H1 (cell line): Measurements from ENCODE around the gene ZNF20. TPM values are rescaled to one million over a fixed set of nuclear protein-coding genes. Genes with fewer than 3 reads are reported as not detected.

ENCODE experiments used
- CTCF ChIA-PET: fragments of 300-600 bp; sonication (Branson Sonifier 250); formaldehyde crosslinking; loops from one replicate; lab custom pipeline; 2021; ENCODE audit not compliant: partially characterized antibody; lab: Charles Lee
- POLR2A ChIA-PET: fragments of 300-600 bp; sonication (Branson Sonifier 250); formaldehyde crosslinking; loops from one replicate; lab custom pipeline; 2021; ENCODE audit warnings: inconsistent platforms; ENCODE audit not compliant: partially characterized antibody; lab: Charles Lee
- DNase-seq, 2 experiments: peaks; one replicate each; pipeline versions ENCODE4 v3.0.0 to v3.0.0-alpha.2; 2010 to 2022; ENCODE audit warnings: low spot score in 2 of 2, low read depth in 1 of 2, mixed read lengths in 1 of 2
- FAIRE-seq: peaks from 2 replicates; lab custom pipeline; 2011; peaks lifted over from hg19 to GRCh38; lab: Jason Lieb, UNC
- H2AFZ ChIP-seq: 2 replicates; pipeline ENCODE4 v1.8.1; 2012; ENCODE audit warnings: low read length, inconsistent platforms
- H2AK5ac ChIP-seq: 2 replicates; pipeline ENCODE4 v1.6.1; 2013; ENCODE audit warnings: low read depth, low read length
- H2BK120ac ChIP-seq: replicated peaks from 2 replicates; pipeline ENCODE3; 2013; ENCODE audit warnings: low read depth, low read length, inconsistent platforms
- H2BK12ac ChIP-seq: 2 replicates; pipeline ENCODE4 v1.6.1; 2013; ENCODE audit warnings: low read depth, low read length
- H2BK15ac ChIP-seq: 2 replicates; pipeline ENCODE4 v1.6.1; 2013; ENCODE audit warnings: low read length
- H2BK20ac ChIP-seq: 2 replicates; pipeline ENCODE4 v1.6.1; 2013; ENCODE audit warnings: low read length
- H2BK5ac ChIP-seq: 2 replicates; pipeline ENCODE4 v1.6.1; 2013; ENCODE audit warnings: low read depth, low read length
- H3K14ac ChIP-seq: 2 replicates; pipeline ENCODE4 v1.6.1; 2013; ENCODE audit warnings: inconsistent platforms; ENCODE audit not compliant: insufficient read length
- H3K18ac ChIP-seq: 2 replicates; pipeline ENCODE4 v1.6.1; 2013; ENCODE audit warnings: low read length; ENCODE audit errors: extremely low read depth
- H3K23ac ChIP-seq: 2 replicates; pipeline ENCODE4 v1.6.1; 2013; ENCODE audit warnings: inconsistent platforms; ENCODE audit not compliant: insufficient read length
- H3K23me2 ChIP-seq: 2 replicates; pipeline ENCODE4 v1.6.1; 2013; ENCODE audit warnings: low read depth, low read length
- H3K27ac ChIP-seq: 2 replicates; pipeline ENCODE4 v1.6.1; 2011; ENCODE audit warnings: low read depth, low read length, inconsistent platforms
- H3K27me3 ChIP-seq, 4 experiments: replicated peaks in 1 of 4; 1 replicate in 1 of 4; 2 replicates in 3 of 4; pipeline versions ENCODE4 v1.6.1 to v1.8.1; 2011 to 2013; ENCODE audit warnings: low read length in 3 of 4, mild to moderate bottlenecking in 3 of 4, inconsistent platforms in 2 of 4, mixed read lengths in 2 of 4, moderate library complexity in 1 of 4; ENCODE audit not compliant: control insufficient read depth in 3 of 4, insufficient read depth in 3 of 4; ENCODE audit errors: extremely low read depth in 1 of 4
- H3K36me3 ChIP-seq, 4 experiments: 2 replicates each; pipeline versions ENCODE4 v1.6.1 to v1.8.1; 2011 to 2013; ENCODE audit warnings: mild to moderate bottlenecking in 4 of 4, low read length in 3 of 4, moderate library complexity in 2 of 4, control low read depth in 1 of 4, inconsistent platforms in 1 of 4; ENCODE audit not compliant: insufficient read depth in 4 of 4, control insufficient read depth in 2 of 4
- H3K4ac ChIP-seq: replicated peaks from 2 replicates; pipeline ENCODE3; 2013; ENCODE audit warnings: low read length, low read depth, mixed read lengths, inconsistent platforms; ENCODE audit not compliant: insufficient read length
- H3K4me1 ChIP-seq, 4 experiments: replicated peaks in 1 of 4; 1 replicate in 1 of 4; 2 replicates in 3 of 4; pipeline versions ENCODE4 v1.6.1 to v1.8.1; 2011 to 2013; ENCODE audit warnings: low read length in 3 of 4, inconsistent platforms in 2 of 4, mixed read lengths in 1 of 4; ENCODE audit not compliant: insufficient read depth in 4 of 4, control insufficient read depth in 3 of 4
- H3K4me2 ChIP-seq, 2 experiments: 2 replicates each; pipeline versions ENCODE4 v1.6.1 to v1.8.1; 2011 to 2013; ENCODE audit warnings: low read depth in 2 of 2, low read length in 2 of 2, control low read depth in 1 of 2, inconsistent platforms in 1 of 2, mild to moderate bottlenecking in 1 of 2; ENCODE audit not compliant: insufficient read depth in 1 of 2
- H3K4me3 ChIP-seq, 4 experiments: fragments of 200-600, 300-600 bp in 1 of 4; sonication (generic), shearing (Covaris generic), sonication (Bioruptor Twin) in 1 of 4; 2 replicates each; pipeline versions ENCODE4 v1.5.1 to v1.8.1; 2011 to 2016; ENCODE audit warnings: low read length in 4 of 4, low read depth in 3 of 4, control low read depth in 2 of 4, inconsistent platforms in 2 of 4, mild to moderate bottlenecking in 2 of 4, mixed read lengths in 1 of 4, moderate library complexity in 1 of 4; ENCODE audit not compliant: insufficient read depth in 2 of 4; ENCODE audit errors: extremely low read depth in 1 of 4
- H3K56ac ChIP-seq: replicated peaks from 2 replicates; pipeline ENCODE3; 2013; ENCODE audit warnings: low read depth, mild to moderate bottlenecking, mixed read lengths, low read length, inconsistent platforms; ENCODE audit not compliant: insufficient read length
- H3K79me1 ChIP-seq: 2 replicates; pipeline ENCODE4 v1.6.1; 2013; ENCODE audit warnings: low read depth, low read length, control low read depth
- H3K79me2 ChIP-seq, 2 experiments: 2 replicates each; pipeline versions ENCODE4 v1.6.1 to v1.8.1; 2012 to 2013; ENCODE audit warnings: low read length in 2 of 2, mild to moderate bottlenecking in 2 of 2, inconsistent platforms in 1 of 2; ENCODE audit not compliant: insufficient read depth in 2 of 2, control insufficient read depth in 1 of 2
- H3K9ac ChIP-seq, 4 experiments: replicated peaks in 1 of 4; 1 replicate in 1 of 4; 2 replicates in 3 of 4; pipeline versions ENCODE4 v1.6.1 to v1.8.1; 2011 to 2013; ENCODE audit warnings: low read depth in 3 of 4, low read length in 3 of 4, control low read depth in 2 of 4, mild to moderate bottlenecking in 2 of 4, moderate library complexity in 2 of 4, inconsistent platforms in 1 of 4; ENCODE audit errors: extremely low read depth in 1 of 4
- H3K9me3 ChIP-seq, 2 experiments: 2 replicates each; pipeline versions ENCODE4 v1.6.1 to v1.8.1; 2012 to 2013; ENCODE audit warnings: mild to moderate bottlenecking in 2 of 2, moderate library complexity in 2 of 2, control low read depth in 1 of 2, inconsistent platforms in 1 of 2, low read depth in 1 of 2, low read length in 1 of 2, mixed read lengths in 1 of 2; ENCODE audit not compliant: insufficient read depth in 2 of 2
- H4K20me1 ChIP-seq, 2 experiments: replicated peaks in 1 of 2; 2 replicates each; pipeline versions ENCODE3 to v1.8.1; 2011 to 2013; ENCODE audit warnings: inconsistent platforms in 2 of 2, low read length in 2 of 2, mild to moderate bottlenecking in 1 of 2; ENCODE audit not compliant: insufficient read depth in 2 of 2, control insufficient read depth in 1 of 2
- H4K5ac ChIP-seq: 2 replicates; pipeline ENCODE4 v1.6.1; 2013; ENCODE audit warnings: low read length, low read depth, mixed read lengths, inconsistent platforms; ENCODE audit not compliant: insufficient read length
- H4K8ac ChIP-seq: 2 replicates; pipeline ENCODE4 v1.8.0; 2013; ENCODE audit warnings: mild to moderate bottlenecking, moderate library complexity, low read length, inconsistent platforms; ENCODE audit not compliant: insufficient read depth; ENCODE audit errors: extremely low read depth
- H4K91ac ChIP-seq: replicated peaks from 2 replicates; pipeline ENCODE3; 2013; ENCODE audit warnings: low read length, mixed read lengths, inconsistent platforms; ENCODE audit not compliant: insufficient read length
- KDM4A ChIP-seq: IDR thresholded peaks from one replicate; pipeline ENCODE4 v1.7.1; 2012; ENCODE audit warnings: low read depth, mild to moderate bottlenecking, moderate library complexity, low read length, inconsistent platforms; ENCODE audit not compliant: severe bottlenecking
- POLR2AphosphoS5 ChIP-seq: IDR thresholded peaks from 2 replicates; pipeline ENCODE4 v1.6.1; 2011; ENCODE audit warnings: low read depth, low read length
- RAD21 ChIP-seq, 2 experiments: IDR thresholded peaks in 1 of 2; conservative IDR thresholded peaks in 1 of 2; 2 replicates each; pipeline ENCODE4 v1.6.1; 2011; ENCODE audit warnings: low read depth in 2 of 2, low read length in 2 of 2, improper control_type of control experiment in 1 of 2, inconsistent platforms in 1 of 2, mild to moderate bottlenecking in 1 of 2, moderate library complexity in 1 of 2
- TAF1 ChIP-seq: IDR thresholded peaks from 2 replicates; pipeline ENCODE4 v1.6.1; 2011; ENCODE audit warnings: mild to moderate bottlenecking, low read depth, low read length
- WGBS, 2 experiments: shearing (Covaris generic) in 1 of 2; methylation state at CpG; one replicate each; pipeline versions ENCODE4 v1.1.6 to v1.1.7; 2013 to 2015; ENCODE audit warnings: low lambda C conversion rate in 2 of 2, mixed read lengths in 2 of 2, inconsistent platforms in 1 of 2, low coverage in 1 of 2, missing lambda C conversion rate in 1 of 2; ENCODE audit not compliant: insufficient replicate concordance in 2 of 2, insufficient coverage in 1 of 2, insufficient read length in 1 of 2; ENCODE audit errors: extremely low coverage in 1 of 2, missing lambda C conversion rate in 1 of 2; 5-methylcytosine and 5-hydroxymethylcytosine counted together
- polyA plus RNA-seq, 7 experiments: library from polyadenylated mRNA; depleted of rRNA in 3 of 7; stranded (reverse) in 5 of 7; unstranded in 2 of 7; fragments of >200 nt in 5 of 7; fragments of 200-250 nt in 2 of 7; gene quantifications; 1 replicate in 5 of 7; 2 replicates in 1 of 7; 4 replicates in 1 of 7; pipeline versions ENCODE4 v1.2.1 to v1.2.3, GENCODE V29; 2011 to 2013; ENCODE audit warnings: missing spikeins in 2 of 7, mixed read lengths in 2 of 7
- total RNA-seq: library from RNA; stranded (reverse); fragmentation: NEBNext Ultra II Directional; extraction: Animal tissue kit (Norgen Biotek cat#: 25700); gene quantifications from 2 replicates; pipeline ENCODE4 v1.2.1, GENCODE V29; 2021

ZNF20 gene
- total and polyA plus RNA-seq, 2 of the 8 experiments (the other 6 are each of a cell fraction or from before 2014, with no cell fraction given) = 1.6 to 9.0 TPM

GRCh38 chr19:12093777-12094176, 46.4 kb downstream of the ZNF20 start:
- DNase-seq (no peak), FAIRE-seq (no peak)
- no peak overlapping the region for H3K18ac ChIP-seq
- H3K79me2 ChIP-seq = peaks cover 0 to 45% of the 10 kb centered on the region in 2 experiments; a peak in 3 of 4 replicates
- H3K27ac ChIP-seq = no peak overlapping the region
- no peak overlapping the region for H3K4ac ChIP-seq
- 96% methylated on average over 3 of the region's 3 CpGs; no CpG with 5 or more reads in 1 of the 2 experiments for WGBS, 2 experiments
- H4K20me1 ChIP-seq = no peaks in the 10 kb centered on the region
- peaks cover 2 to 41% (median 20%) of the 10 kb centered on the region in 4 experiments; a peak in 6 of 8 replicates for H3K36me3 ChIP-seq
- H3K4me1 ChIP-seq = no peaks in the 10 kb centered on the region; a peak in 1 of 7 replicates
- H2BK20ac ChIP-seq = no peak overlapping the region
- H2BK12ac ChIP-seq = no peak overlapping the region
- H3K14ac ChIP-seq = no peak overlapping the region
- H4K8ac ChIP-seq = no peak overlapping the region
- no peak overlapping the region for H2BK15ac ChIP-seq
- peak overlapping the region in 1 of 2 experiments; percentile 90; a peak in 2 of 4 replicates for H3K4me2 ChIP-seq
- H2AK5ac ChIP-seq = no peak overlapping the region; the same call in 1 of the 2 replicates
- H3K9me3 ChIP-seq = peaks cover 8 to 14% of the 10 kb centered on the region in 2 experiments; a peak in 2 of 4 replicates
- no peak for TF ChIP-seq POLR2AphosphoS5
- no peak for TF ChIP-seq TAF1
- TF ChIP-seq KDM4A = no peak
- no peak for TF ChIP-seq RAD21 (IDR thresholded peaks at IDR 0.05 in 1 of 2, conservative IDR thresholded peaks at IDR 0.05 in 1 of 2; ENCODE audit: low read depth in 2 of 2, low read length in 2 of 2)
- H2BK5ac ChIP-seq = no peak overlapping the region
- POLR2A ChIA-PET = interaction anchor here (0.8 to 2.3 kb wide), 5 partner anchors 9 to 47 kb away, joined by 3 to 7 read pairs (median 3); partner anchors contain the start of genes ZNF20 and ZNF878
- H3K27me3 ChIP-seq = no peaks in the 10 kb centered on the region
- H2BK120ac ChIP-seq = no peak overlapping the region
- H3K23ac ChIP-seq = no peak overlapping the region
- H3K4me3 ChIP-seq = peak overlapping the region in 1 of 4 experiments; percentile 93; a peak in 1 of 8 replicates
- peaks cover 3% of the 10 kb centered on the region; the same call in 1 of the 2 replicates for H3K79me1 ChIP-seq
- H3K9ac ChIP-seq = no peak overlapping the region
- no peak overlapping the region for H3K56ac ChIP-seq
- no peak overlapping the region for H4K5ac ChIP-seq
- H4K91ac ChIP-seq = no peak overlapping the region
- H2AFZ ChIP-seq = no peak overlapping the region
- 0 out of 2 replicates have a peak, but pooled peaks cover 2% of the 10 kb centered on the region for H3K23me2 ChIP-seq
- CTCF ChIA-PET = no interaction called here
